GM18858 (cell line): ENCODE results near the gene CDH18.

ENCODE experiments used
- ATAC-seq: cut with Tn5 transposase; IDR thresholded peaks from one replicate; pipeline ENCODE4 v1.9.1; 2021; ENCODE audit not compliant: unreplicated experiment

The CDH18 gene

GRCh38 chr5:19616701-19617215 is 371.2 kb downstream of the CDH18 start:
- ATAC-seq: no peak

GRCh38 chr5:19615661-19616060 is 372.3 kb downstream of the CDH18 start:
- ATAC-seq: no peak

GRCh38 chr5:19615071-19615470 is 372.9 kb downstream of the CDH18 start:
- ATAC-seq: no peak

GRCh38 chr5:19608444-19609002 is 379.5 kb downstream of the CDH18 start:
- ATAC-seq: no peak

GRCh38 chr5:19605846-19606407 is 382.1 kb downstream of the CDH18 start:
- no peak for ATAC-seq

GRCh38 chr5:19584131-19584530 is 403.9 kb downstream of the CDH18 start:
- ATAC-seq: no peak

- ATAC-seq: no peak
Observed at GRCh38 chr5:19577882-19578281, 410.1 kb downstream of the CDH18 start.

- no peak for ATAC-seq
Observed at GRCh38 chr5:19568004-19568403, 420.0 kb downstream of the CDH18 start.

- ATAC-seq: no peak
Observed at GRCh38 chr5:19565466-19565865, 422.5 kb downstream of the CDH18 start.

- ATAC-seq: no peak
Observed at GRCh38 chr5:19564036-19564435, 424.0 kb downstream of the CDH18 start.

GRCh38 chr5:19555876-19556275 is 432.1 kb downstream of the CDH18 start:
- no peak for ATAC-seq

GRCh38 chr5:19555436-19555835 is 432.6 kb downstream of the CDH18 start:
- ATAC-seq: no peak

GRCh38 chr5:19554524-19554923 is 433.5 kb downstream of the CDH18 start:
- ATAC-seq: no peak

- ATAC-seq: no peak
Observed at GRCh38 chr5:19547640-19548039, 440.4 kb downstream of the CDH18 start.

- no peak for ATAC-seq
Observed at GRCh38 chr5:19546521-19546920, 441.5 kb downstream of the CDH18 start.

- ATAC-seq: no peak
Observed at GRCh38 chr5:19538607-19539006, 449.4 kb downstream of the CDH18 start.

GRCh38 chr5:19536387-19536786 is 451.6 kb downstream of the CDH18 start:
- ATAC-seq: no peak

- ATAC-seq: no peak
Observed at GRCh38 chr5:19534751-19535150, 453.2 kb downstream of the CDH18 start.

GRCh38 chr5:19532936-19533335 is 455.1 kb downstream of the CDH18 start:
- no peak for ATAC-seq

- no peak for ATAC-seq
Observed at GRCh38 chr5:19531374-19531952, 456.5 kb downstream of the CDH18 start.

- ATAC-seq: no peak
Observed at GRCh38 chr5:19519448-19519847, 468.6 kb downstream of the CDH18 start.

- no peak for ATAC-seq
Observed at GRCh38 chr5:19498852-19499251, 489.1 kb downstream of the CDH18 start.
